Activated CD8-positive, alpha-beta T cell treated with anti-CD3 and anti-CD28 coated beads for 36 hours (primary cell): ENCODE results near the gene ASB6. TPM values are rescaled to one million over a fixed set of nuclear protein-coding genes. Genes with fewer than 3 reads are reported as not detected.

ENCODE experiments used
- ATAC-seq: fragments of 200-7000 bp; cut with Tn5 transposase; one replicate; pipeline ENCODE4 v1.10.0; 2021; ENCODE audit warnings: mild to moderate bottlenecking, moderate library complexity
- CTCF ChIA-PET: fragments of 350-600 bp; sonication (Branson Sonifier 250); formaldehyde crosslinking; loops from one replicate; lab custom pipeline; 2021; ENCODE audit warnings: antibody characterized with exemption; lab: Charles Lee
- POLR2A ChIA-PET: fragments of 350-600 bp; sonication (Branson Sonifier 250); formaldehyde crosslinking; loops from one replicate; lab custom pipeline; 2021; ENCODE audit warnings: antibody characterized with exemption; lab: Charles Lee
- DNase-seq: peaks from one replicate; pipeline ENCODE4 v3.0.0-alpha.2; 2020
- H3K27ac Mint-ChIP-seq: one replicate; pipeline ENCODE4 v1.8.0; 2021; ENCODE audit warnings: mild to moderate bottlenecking, mixed read lengths
- H3K27me3 Mint-ChIP-seq: one replicate; pipeline ENCODE4 v1.8.0; 2021; ENCODE audit warnings: mixed read lengths
- H3K36me3 Mint-ChIP-seq: one replicate; pipeline ENCODE4 v1.8.0; 2021; ENCODE audit warnings: low read depth, mixed read lengths
- H3K4me1 Mint-ChIP-seq: one replicate; pipeline ENCODE4 v1.8.0; 2021; ENCODE audit warnings: low read depth, mixed read lengths
- H3K4me3 Mint-ChIP-seq: one replicate; pipeline ENCODE4 v1.8.0; 2021; ENCODE audit warnings: mild to moderate bottlenecking, moderate library complexity, mixed read lengths
- H3K9me3 Mint-ChIP-seq: one replicate; pipeline ENCODE4 v1.8.0; 2021; ENCODE audit warnings: mixed read lengths
- intact Hi-C: fragments of 100-400 bp; cut with micrococcal nuclease; formaldehyde crosslinking; loops from one replicate; pipeline ENCODE4 v1.10.0; 2022
- total RNA-seq, 2 experiments: library from RNA; stranded (reverse); gene quantifications; one replicate each; pipeline ENCODE4 v1.2.3, GENCODE V29; 2021
- TF ChIP-seq, protein P1 (sequence below): fragments of 200-600 bp; IDR thresholded peaks from one replicate; pipeline ENCODE4 v1.8.0; 2022; ENCODE audit warnings: antibody characterized with exemption, mild to moderate bottlenecking

ASB6 gene
- total RNA-seq, 2 experiments from 2014 or later = 16.6 TPM

DNA sequence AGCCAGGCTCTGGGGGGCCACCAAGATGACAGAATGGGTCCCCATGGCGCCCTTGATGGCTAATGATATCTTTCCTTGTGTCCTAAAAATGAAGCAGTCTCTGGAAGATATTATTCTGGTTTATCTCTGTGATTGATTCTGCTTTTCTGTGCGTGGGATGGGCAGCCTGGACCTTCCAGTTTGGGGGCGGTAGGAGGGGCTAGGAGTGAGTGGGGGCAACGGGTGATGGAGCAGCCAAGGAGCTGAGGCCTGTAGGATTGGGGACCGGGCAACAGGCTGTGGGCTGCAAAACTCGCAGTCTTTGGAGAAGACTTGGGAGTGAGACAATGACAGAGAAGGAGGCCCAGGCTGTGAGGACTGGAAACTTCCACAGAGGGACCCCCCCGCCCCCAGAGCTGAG lies 32.3 kb upstream of the ASB6 start:
- DNase-seq (no peak), ATAC-seq (no peak)
- Mint-ChIP-seq H3K27me3 (peaks cover 16% of the 10 kb centered on the region), H3K4me3 (no peak overlapping the region), H3K27ac (no peak overlapping the region), H3K4me1 (no peaks in the 10 kb centered on the region), H3K9me3 (no peaks in the 10 kb centered on the region), H3K36me3 (no peaks in the 10 kb centered on the region)
- ChIA-PET POLR2A (no interaction called here), CTCF (interaction anchor here (1.4 kb wide), 1 partner anchor 110 kb away, joined by 4 read pairs; no protein-coding TSS in a partner anchor)
- TF ChIP-seq, protein P1, sequence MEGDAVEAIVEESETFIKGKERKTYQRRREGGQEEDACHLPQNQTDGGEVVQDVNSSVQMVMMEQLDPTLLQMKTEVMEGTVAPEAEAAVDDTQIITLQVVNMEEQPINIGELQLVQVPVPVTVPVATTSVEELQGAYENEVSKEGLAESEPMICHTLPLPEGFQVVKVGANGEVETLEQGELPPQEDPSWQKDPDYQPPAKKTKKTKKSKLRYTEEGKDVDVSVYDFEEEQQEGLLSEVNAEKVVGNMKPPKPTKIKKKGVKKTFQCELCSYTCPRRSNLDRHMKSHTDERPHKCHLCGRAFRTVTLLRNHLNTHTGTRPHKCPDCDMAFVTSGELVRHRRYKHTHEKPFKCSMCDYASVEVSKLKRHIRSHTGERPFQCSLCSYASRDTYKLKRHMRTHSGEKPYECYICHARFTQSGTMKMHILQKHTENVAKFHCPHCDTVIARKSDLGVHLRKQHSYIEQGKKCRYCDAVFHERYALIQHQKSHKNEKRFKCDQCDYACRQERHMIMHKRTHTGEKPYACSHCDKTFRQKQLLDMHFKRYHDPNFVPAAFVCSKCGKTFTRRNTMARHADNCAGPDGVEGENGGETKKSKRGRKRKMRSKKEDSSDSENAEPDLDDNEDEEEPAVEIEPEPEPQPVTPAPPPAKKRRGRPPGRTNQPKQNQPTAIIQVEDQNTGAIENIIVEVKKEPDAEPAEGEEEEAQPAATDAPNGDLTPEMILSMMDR = no peak
- intact Hi-C loops = no loop called here

DNA sequence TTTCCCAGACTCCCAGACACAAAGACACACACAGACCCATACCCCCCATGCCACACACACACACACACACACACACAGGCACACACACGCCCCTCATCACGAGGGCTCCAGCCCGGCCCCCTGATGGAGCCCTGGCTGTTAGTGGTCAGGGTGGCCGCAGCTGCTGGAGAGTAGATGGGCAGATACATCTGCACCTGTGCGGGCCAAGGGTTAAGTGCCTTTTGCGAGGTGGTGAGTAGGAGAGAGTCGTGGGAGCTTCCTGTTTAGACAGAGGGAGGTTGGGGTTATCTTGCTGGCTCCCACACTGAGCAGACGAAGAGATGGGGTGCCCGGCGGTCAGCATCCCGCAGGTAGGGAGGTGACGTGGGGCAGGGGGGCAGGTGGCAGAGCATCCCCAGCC lies 31.7 kb upstream of the ASB6 start:
- peaks cover 14% of the 10 kb centered on the region for H3K27me3 Mint-ChIP-seq
- intact Hi-C loops = no loop called here

DNA sequence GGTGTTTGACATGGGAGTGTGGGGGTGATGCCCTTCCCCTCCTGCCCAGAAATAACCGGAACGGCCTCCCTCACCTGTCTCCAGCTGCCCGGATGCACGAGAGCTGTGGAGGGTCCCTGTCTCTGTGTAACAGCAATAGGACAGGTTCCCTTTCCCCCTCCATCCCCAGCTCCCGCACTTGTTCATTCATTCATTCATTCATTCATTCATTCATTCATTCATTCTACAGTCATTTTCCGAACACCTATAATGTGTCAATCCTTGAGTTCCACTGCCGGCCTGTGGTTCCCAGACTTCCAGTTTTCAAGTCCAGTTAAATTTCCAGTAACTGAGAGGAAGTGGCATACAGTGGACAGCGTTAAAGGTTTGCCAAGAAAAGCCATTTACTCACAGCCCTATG lies 30.8 kb upstream of the ASB6 start:
- H3K9me3 Mint-ChIP-seq = no peaks in the 10 kb centered on the region
- TF ChIP-seq, protein P1 = no peak
- H3K4me1 Mint-ChIP-seq = no peaks in the 10 kb centered on the region
- intact Hi-C loops = no loop called here
- H3K4me3 Mint-ChIP-seq = no peak overlapping the region
- peaks cover 10% of the 10 kb centered on the region for H3K27me3 Mint-ChIP-seq
- ChIA-PET POLR2A (no interaction called here), CTCF (no interaction called here)
- H3K36me3 Mint-ChIP-seq = no peaks in the 10 kb centered on the region
- H3K27ac Mint-ChIP-seq = no peak overlapping the region
- DNase-seq (no peak), ATAC-seq (no peak)

More for the DNA sequence above, 31.7 kb upstream of the ASB6 start:
- Mint-ChIP-seq H3K36me3 (no peaks in the 10 kb centered on the region), H3K4me3 (no peak overlapping the region), H3K27ac (no peak overlapping the region), H3K4me1 (no peaks in the 10 kb centered on the region), H3K9me3 (no peaks in the 10 kb centered on the region)
- ChIA-PET POLR2A (no interaction called here), CTCF (no interaction called here)
- TF ChIP-seq, protein P1 = no peak
- ATAC-seq (no peak), DNase-seq (no peak)

DNA sequence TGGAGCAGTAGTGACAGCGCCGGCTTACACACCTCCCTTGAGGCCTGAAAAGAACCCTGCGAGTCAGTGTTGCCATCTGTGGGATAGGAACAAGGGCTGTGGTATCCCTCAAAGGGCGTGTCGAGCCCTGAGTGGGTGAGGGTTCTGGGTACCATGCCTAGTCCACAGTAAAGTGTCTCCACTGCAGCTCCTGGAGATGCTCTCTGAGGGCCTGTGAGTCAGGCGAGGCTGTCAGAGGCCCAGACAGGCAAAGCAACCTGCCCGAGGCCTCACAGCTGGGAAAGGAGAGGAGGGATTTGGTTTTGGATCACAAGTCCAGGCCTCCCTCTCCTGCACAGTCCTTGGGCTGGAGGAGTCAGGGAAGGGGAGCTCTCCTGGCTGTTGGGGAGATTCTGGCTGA lies 29.6 kb upstream of the ASB6 start:
- DNase-seq (peak; percentile 49), ATAC-seq (peak; percentile 66)
- H3K36me3 Mint-ChIP-seq = no peaks in the 10 kb centered on the region
- H3K4me1 Mint-ChIP-seq = no peaks in the 10 kb centered on the region
- H3K9me3 Mint-ChIP-seq = no peaks in the 10 kb centered on the region
- TF ChIP-seq, protein P1 = no peak
- no peak overlapping the region for H3K4me3 Mint-ChIP-seq
- H3K27me3 Mint-ChIP-seq = peaks cover 10% of the 10 kb centered on the region
- H3K27ac Mint-ChIP-seq = no peak overlapping the region
- POLR2A ChIA-PET = no interaction called here
- CTCF ChIA-PET = no interaction called here
- intact Hi-C loops = no loop called here

GRCh38 chr9:129671065-129671464 lies 29.1 kb upstream of the ASB6 start:
- intact Hi-C loops = no loop called here
- no peaks in the 10 kb centered on the region for H3K4me1 Mint-ChIP-seq
- no peak for ATAC-seq
- POLR2A ChIA-PET = no interaction called here
- H3K36me3 Mint-ChIP-seq = no peaks in the 10 kb centered on the region
- no peak overlapping the region for H3K27ac Mint-ChIP-seq
- peaks cover 8% of the 10 kb centered on the region for H3K27me3 Mint-ChIP-seq
- CTCF ChIA-PET = no interaction called here
- H3K9me3 Mint-ChIP-seq = no peaks in the 10 kb centered on the region
- TF ChIP-seq, protein P1 = no peak
- DNase-seq = no peak
- no peak overlapping the region for H3K4me3 Mint-ChIP-seq
